ENCODE measurements around the gene ATG2B. TPM values are rescaled to one million over a fixed set of nuclear protein-coding genes. Genes with fewer than 3 reads are reported as not detected.
"Not testable (repeated sequence)": the region's sequence is repeated elsewhere in the genome, so short reads cannot be mapped to it uniquely, and the experiment has no call there.

ATG2B gene
- total RNA-seq, 2 donors from 2014 or later, result 13.6 to 20.8 TPM

DNA sequence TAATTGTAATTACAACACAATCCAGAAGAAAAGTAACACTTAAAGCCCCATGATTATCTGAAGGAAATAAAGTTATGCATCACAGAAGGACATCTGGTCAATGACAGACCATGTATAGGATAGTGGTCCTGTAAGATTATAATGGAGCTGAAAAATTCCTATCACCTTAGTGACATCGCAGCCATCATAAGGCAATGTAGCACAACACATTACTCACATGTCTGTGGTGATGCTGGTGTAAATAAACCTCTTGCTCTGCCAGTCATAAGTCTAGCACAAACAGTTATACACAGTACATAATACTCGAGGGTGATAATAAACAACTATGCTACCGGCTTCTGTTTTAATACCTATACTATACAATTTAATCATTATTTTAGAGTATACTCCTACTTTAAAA is 11.2 kb downstream of the ATG2B start:
- Histone ChIP-seq H3K9me3 (no peaks in the 10 kb centered on the region), H3K36me3 (no peaks in the 10 kb centered on the region), H3K4me3 (no peak overlapping the region), H3K4me1 (no peaks in the 10 kb centered on the region), H3K27me3 (no peaks in the 10 kb centered on the region), H3K9ac (ENCODE audit: low read depth in 2 of 2, low read length in 2 of 2) (no peak overlapping the region), H3K27ac (no peak overlapping the region)
- TF ChIP-seq, protein P1, sequence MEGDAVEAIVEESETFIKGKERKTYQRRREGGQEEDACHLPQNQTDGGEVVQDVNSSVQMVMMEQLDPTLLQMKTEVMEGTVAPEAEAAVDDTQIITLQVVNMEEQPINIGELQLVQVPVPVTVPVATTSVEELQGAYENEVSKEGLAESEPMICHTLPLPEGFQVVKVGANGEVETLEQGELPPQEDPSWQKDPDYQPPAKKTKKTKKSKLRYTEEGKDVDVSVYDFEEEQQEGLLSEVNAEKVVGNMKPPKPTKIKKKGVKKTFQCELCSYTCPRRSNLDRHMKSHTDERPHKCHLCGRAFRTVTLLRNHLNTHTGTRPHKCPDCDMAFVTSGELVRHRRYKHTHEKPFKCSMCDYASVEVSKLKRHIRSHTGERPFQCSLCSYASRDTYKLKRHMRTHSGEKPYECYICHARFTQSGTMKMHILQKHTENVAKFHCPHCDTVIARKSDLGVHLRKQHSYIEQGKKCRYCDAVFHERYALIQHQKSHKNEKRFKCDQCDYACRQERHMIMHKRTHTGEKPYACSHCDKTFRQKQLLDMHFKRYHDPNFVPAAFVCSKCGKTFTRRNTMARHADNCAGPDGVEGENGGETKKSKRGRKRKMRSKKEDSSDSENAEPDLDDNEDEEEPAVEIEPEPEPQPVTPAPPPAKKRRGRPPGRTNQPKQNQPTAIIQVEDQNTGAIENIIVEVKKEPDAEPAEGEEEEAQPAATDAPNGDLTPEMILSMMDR (IDR thresholded peaks at IDR 0.05), result no peak
- intact Hi-C loops (cut with DNase I), result no loop called here
- no peak for DNase-seq

DNA sequence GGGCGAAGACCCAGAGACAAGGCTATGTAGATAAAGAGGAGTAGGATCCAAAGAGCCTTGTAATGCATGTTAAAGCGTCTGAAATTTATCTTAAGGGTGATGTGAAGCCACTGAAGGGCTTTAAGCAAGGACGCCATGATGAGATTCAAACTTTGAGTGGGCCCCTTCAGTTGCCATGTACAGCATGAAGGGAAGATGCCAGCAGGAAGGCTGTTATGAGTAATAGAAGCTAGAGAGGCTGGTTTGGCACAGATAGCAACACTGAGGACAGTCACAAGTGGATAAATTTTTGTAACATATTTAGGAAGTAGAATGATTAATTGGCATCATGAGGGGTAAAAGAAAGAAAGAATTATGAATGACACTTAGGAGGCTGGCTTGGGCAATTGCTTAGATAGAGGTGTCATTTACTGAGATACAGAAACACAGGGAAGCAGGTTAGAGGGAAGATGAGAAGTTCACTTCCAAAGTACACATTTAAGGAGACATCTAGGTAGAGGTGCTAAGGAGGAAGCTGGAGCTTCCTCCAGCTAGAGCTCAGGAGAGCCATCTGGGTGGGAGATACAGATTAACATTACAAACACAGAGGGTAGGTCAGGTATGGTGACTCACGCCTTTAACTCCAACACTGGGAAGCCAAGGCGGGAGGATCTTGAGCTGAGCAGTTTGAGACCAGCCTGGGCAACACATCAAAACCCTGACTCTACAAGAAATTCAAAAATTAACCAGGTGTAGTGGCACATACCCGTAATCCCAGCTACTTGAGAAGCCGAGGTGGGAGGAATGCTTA is 13.7 kb downstream of the ATG2B start:
- no peak overlapping the region for H3K27ac ChIP-seq
- no peaks in the 10 kb centered on the region for H3K27me3 ChIP-seq
- no peak for DNase-seq
- H3K4me1 ChIP-seq, result no peaks in the 10 kb centered on the region
- H3K9me3 ChIP-seq, result no peaks in the 10 kb centered on the region
- no peaks in the 10 kb centered on the region for H3K36me3 ChIP-seq
- H3K4me3 ChIP-seq, result no peak overlapping the region
- TF ChIP-seq, protein P1 (IDR thresholded peaks at IDR 0.05), result no peak
- intact Hi-C loops (cut with DNase I), result no loop called here
- no peak overlapping the region for H3K9ac ChIP-seq (ENCODE audit: low read depth in 2 of 2, low read length in 2 of 2)

DNA sequence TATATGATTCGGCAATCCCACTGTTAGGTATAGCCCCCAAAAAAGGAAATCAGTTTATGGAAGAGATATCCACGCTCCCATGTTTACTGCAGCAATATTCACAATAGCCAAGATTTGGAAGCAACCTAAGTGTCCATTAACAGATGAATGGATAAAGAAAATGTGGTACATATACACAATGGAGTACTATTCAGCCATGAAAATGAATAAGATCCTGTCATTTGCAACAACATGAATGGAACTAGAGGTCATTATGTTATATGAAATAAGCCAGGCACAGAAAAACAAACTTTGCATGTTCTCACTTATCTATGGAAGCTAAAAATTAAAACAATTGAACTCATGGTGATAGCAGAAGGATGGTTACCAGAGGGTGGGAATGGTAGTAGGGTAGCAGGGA is 15.2 kb downstream of the ATG2B start:
- H3K4me1 ChIP-seq; DNase-seq; H3K9ac ChIP-seq (ENCODE audit: low read depth in 2 of 2, low read length in 2 of 2); H3K27ac ChIP-seq; intact Hi-C loops (cut with DNase I); H3K4me3 ChIP-seq; H3K36me3 ChIP-seq; H3K27me3 ChIP-seq; H3K9me3 ChIP-seq: not testable (repeated sequence)

DNA sequence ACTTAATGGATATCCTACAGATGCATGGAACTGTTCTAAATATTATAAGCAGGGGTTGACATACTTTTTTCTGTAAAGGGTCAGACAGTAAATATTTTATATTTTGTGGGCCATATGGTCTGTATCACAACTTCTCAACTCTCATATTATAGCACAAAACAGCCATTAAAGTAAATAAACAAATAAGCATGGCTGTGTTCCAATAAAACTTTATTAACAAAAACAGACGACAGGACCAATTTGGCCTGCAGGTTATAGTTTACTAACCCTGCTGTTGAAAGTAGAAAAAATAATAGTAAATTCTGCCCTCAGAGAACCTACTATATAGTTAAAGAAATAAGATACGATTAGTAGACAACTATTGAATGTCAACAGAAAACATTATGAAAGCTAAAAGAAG is 17.5 kb downstream of the ATG2B start:
- DNase-seq, result no peak
- Histone ChIP-seq H3K9me3 (no peaks in the 10 kb centered on the region), H3K27me3 (no peaks in the 10 kb centered on the region), H3K27ac (no peak overlapping the region), H3K9ac (ENCODE audit: low read depth in 2 of 2, low read length in 2 of 2) (no peak overlapping the region), H3K4me3 (no peak overlapping the region), H3K4me1 (no peaks in the 10 kb centered on the region), H3K36me3 (no peaks in the 10 kb centered on the region)
- intact Hi-C loops (cut with DNase I), result no loop called here
- TF ChIP-seq, protein P1 (IDR thresholded peaks at IDR 0.05), result no peak

DNA sequence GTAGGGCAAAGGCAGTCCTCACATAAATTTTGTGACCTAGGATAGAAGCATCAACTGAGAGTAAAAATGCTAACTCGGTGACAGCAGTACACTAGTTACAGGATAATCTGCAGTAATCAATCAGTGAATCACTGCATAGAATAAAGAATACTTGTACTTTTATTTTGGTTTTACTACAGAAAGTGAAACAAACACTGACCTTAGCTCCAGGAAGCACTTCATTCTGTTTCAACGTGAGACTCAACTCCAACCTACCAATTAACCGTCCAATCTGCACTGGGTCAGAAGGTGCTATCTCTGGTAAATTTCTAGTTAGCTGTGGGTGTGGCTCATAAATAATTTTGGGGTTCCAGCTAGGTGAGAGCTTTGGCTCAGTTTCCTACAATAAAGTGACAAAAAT is 21.8 kb downstream of the ATG2B start:
- no peaks in the 10 kb centered on the region for H3K36me3 ChIP-seq
- intact Hi-C loops (cut with DNase I), result no loop called here
- H3K9ac ChIP-seq (ENCODE audit: low read depth in 2 of 2, low read length in 2 of 2), result no peak overlapping the region
- no peak for DNase-seq
- TF ChIP-seq, protein P1 (IDR thresholded peaks at IDR 0.05), result no peak
- H3K4me1 ChIP-seq, result no peaks in the 10 kb centered on the region
- no peaks in the 10 kb centered on the region for H3K27me3 ChIP-seq
- H3K27ac ChIP-seq, result no peak overlapping the region
- H3K4me3 ChIP-seq, result no peak overlapping the region
- H3K9me3 ChIP-seq, result no peaks in the 10 kb centered on the region

DNA sequence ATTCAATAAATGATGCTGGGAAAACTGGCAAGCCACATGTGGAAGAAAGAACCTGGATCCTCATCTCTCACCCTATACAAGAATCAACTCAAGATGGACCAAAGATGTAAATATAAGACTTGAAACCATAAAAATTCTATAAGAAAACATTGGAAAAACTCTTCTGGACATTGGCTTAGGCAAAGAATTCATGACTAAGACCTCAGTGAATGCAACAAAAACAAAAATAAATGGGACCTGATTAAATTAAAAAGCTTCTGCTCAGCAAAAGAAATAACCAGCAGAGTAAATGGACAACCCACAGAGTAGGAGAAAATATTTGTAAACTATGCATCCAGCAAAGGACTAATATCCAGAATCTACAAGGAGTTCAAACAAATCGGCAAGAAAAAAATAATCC is 24.6 kb downstream of the ATG2B start:
- H3K9me3 ChIP-seq, result no peaks in the 10 kb centered on the region
- no peaks in the 10 kb centered on the region for H3K27me3 ChIP-seq
- H3K36me3 ChIP-seq, result no peaks in the 10 kb centered on the region
- H3K4me1 ChIP-seq, result no peaks in the 10 kb centered on the region
- no peak overlapping the region for H3K9ac ChIP-seq (ENCODE audit: low read depth in 2 of 2, low read length in 2 of 2)
- H3K27ac ChIP-seq, result no peak overlapping the region
- DNase-seq, result no peak
- no peak overlapping the region for H3K4me3 ChIP-seq
- TF ChIP-seq, protein P1 (IDR thresholded peaks at IDR 0.05), result no peak
- intact Hi-C loops (cut with DNase I), result no loop called here

Data from colonic mucosa (tissue), 4 donors.